Heart left ventricle (tissue), 13 donors: Measurements from ENCODE around the gene LIME1.

Experiments used
- POLR2A ChIP-seq, 2 donors: fragments of 450-650 bp; IDR thresholded peaks; one replicate each; pipeline ENCODE4 v1.6.1; 2017; ENCODE audit warnings: antibody characterized with exemption in 2 of 2, mild to moderate bottlenecking in 2 of 2, moderate library complexity in 2 of 2
- TF ChIP-seq, protein P1 (sequence below), 12 donors: fragments of 200-600 bp; sonication (generic) in 4 of 12; IDR thresholded peaks; one replicate each; pipeline versions ENCODE4 v1.5.0 to v1.8.0; 2018 to 2022; ENCODE audit warnings: antibody characterized with exemption in 12 of 12, mild to moderate bottlenecking in 5 of 12
- donor health status: ischemic (EF 13 %, LVEDD 7.1; RV severe dilation, severe dysfunction).
- donor health status: DM: no; HTN: yes; CAD: no.
- donor health status: DM: no; HTN: no; CAD: no.
- donor health status: ischemic (EF 25% LVEDD 6.9; RV normal size, moderate dysfunction).
- donor health status: ischemic (EF 25% LVEDD 5.7; RV mildly dilated, moderate dysfunction).
- donor health status: ischemic (EF 35%, LVEDD 5.7; RV mildly dilated, moderate dysfunction).
- donor health status: nonischemic (EF 11% LVEDD 7.7; RV severe dilation, severe dysfunction).
- donor health status: DM: yes; HTN: yes; CAD: no.
- donor health status: PGD.
- donor health status: ischemic (EF 29% LVEDD 5.4; RV normal size, mild dysfunction).
- donor health status: nonischemic (EF 23%, LVEDD 6.1; RV moderate dilation, normal function).

DNA sequence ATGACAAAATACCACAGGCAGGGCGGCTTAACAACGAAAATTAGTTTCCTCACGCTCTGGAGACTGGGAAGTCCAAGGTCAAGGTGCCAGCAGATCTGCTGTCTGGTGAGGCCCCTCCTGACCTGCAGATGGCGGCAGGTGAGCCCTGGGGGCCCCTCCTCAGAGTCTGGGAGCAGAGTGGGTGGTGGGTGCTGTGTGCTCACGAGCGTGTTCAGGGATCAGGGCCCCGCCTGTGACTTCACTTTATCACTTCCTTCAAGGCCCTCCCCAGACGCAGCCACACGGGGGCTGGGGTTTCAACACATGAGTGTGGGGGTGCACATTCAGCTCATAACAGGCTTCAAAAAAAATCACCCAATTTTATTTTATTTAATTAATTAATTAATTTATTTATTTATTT, 42.4 kb downstream of the LIME1 start:
- TF ChIP-seq, protein P1, sequence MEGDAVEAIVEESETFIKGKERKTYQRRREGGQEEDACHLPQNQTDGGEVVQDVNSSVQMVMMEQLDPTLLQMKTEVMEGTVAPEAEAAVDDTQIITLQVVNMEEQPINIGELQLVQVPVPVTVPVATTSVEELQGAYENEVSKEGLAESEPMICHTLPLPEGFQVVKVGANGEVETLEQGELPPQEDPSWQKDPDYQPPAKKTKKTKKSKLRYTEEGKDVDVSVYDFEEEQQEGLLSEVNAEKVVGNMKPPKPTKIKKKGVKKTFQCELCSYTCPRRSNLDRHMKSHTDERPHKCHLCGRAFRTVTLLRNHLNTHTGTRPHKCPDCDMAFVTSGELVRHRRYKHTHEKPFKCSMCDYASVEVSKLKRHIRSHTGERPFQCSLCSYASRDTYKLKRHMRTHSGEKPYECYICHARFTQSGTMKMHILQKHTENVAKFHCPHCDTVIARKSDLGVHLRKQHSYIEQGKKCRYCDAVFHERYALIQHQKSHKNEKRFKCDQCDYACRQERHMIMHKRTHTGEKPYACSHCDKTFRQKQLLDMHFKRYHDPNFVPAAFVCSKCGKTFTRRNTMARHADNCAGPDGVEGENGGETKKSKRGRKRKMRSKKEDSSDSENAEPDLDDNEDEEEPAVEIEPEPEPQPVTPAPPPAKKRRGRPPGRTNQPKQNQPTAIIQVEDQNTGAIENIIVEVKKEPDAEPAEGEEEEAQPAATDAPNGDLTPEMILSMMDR (IDR thresholded peaks at IDR 0.05): no peak
- no peak for TF ChIP-seq POLR2A (IDR thresholded peaks at IDR 0.05)
